ENCODE data around the gene ZNF580. TPM values are rescaled to one million over a fixed set of nuclear protein-coding genes. Genes with fewer than 3 reads are reported as not detected.

Gene ZNF580
- total RNA-seq, 1 donor from 2014 or later: 41.8 TPM

- Mint-ChIP-seq H3K27ac (ENCODE audit: unreplicated experiment) (no peak overlapping the region), H3K9me3 (no peaks in the 10 kb centered on the region), H3K4me1 (peaks cover 19% of the 10 kb centered on the region), H3K4me3 (peak overlapping the region; percentile 88), H3K36me3 (ENCODE audit: low read depth) (peaks cover 6% of the 10 kb centered on the region), H3K27me3 (ENCODE audit: low read depth) (peaks cover 8% of the 10 kb centered on the region)
- DNase-seq (ENCODE audit: low read depth, low spot score): no peak
- TF ChIP-seq, protein P1, sequence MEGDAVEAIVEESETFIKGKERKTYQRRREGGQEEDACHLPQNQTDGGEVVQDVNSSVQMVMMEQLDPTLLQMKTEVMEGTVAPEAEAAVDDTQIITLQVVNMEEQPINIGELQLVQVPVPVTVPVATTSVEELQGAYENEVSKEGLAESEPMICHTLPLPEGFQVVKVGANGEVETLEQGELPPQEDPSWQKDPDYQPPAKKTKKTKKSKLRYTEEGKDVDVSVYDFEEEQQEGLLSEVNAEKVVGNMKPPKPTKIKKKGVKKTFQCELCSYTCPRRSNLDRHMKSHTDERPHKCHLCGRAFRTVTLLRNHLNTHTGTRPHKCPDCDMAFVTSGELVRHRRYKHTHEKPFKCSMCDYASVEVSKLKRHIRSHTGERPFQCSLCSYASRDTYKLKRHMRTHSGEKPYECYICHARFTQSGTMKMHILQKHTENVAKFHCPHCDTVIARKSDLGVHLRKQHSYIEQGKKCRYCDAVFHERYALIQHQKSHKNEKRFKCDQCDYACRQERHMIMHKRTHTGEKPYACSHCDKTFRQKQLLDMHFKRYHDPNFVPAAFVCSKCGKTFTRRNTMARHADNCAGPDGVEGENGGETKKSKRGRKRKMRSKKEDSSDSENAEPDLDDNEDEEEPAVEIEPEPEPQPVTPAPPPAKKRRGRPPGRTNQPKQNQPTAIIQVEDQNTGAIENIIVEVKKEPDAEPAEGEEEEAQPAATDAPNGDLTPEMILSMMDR (conservative IDR thresholded peaks at IDR 0.05): no peak
Observed at GRCh38 chr19:55649268-55650125, 8.7 kb downstream of the ZNF580 start.

GRCh38 chr19:55650126-55650557, 9.3 kb downstream of the ZNF580 start:
- Mint-ChIP-seq H3K4me1 (peaks cover 19% of the 10 kb centered on the region), H3K27ac (ENCODE audit: unreplicated experiment) (no peak overlapping the region), H3K9me3 (no peaks in the 10 kb centered on the region), H3K4me3 (peak overlapping the region; percentile 83), H3K36me3 (ENCODE audit: low read depth) (peaks cover 6% of the 10 kb centered on the region), H3K27me3 (ENCODE audit: low read depth) (peaks cover 9% of the 10 kb centered on the region)
- no peak for DNase-seq (ENCODE audit: low read depth, low spot score)
- TF ChIP-seq, protein P1 (conservative IDR thresholded peaks at IDR 0.05): no peak

GRCh38 chr19:55650602-55651230, 9.9 kb downstream of the ZNF580 start:
- no peaks in the 10 kb centered on the region for H3K9me3 Mint-ChIP-seq
- no peak for DNase-seq (ENCODE audit: low read depth, low spot score)
- no peak overlapping the region for H3K27ac Mint-ChIP-seq (ENCODE audit: unreplicated experiment)
- H3K36me3 Mint-ChIP-seq (ENCODE audit: low read depth): peaks cover 2% of the 10 kb centered on the region
- TF ChIP-seq, protein P1 (conservative IDR thresholded peaks at IDR 0.05): no peak
- peaks cover 21% of the 10 kb centered on the region for H3K4me1 Mint-ChIP-seq
- peak overlapping the region; percentile 83 for H3K4me3 Mint-ChIP-seq
- peaks cover 9% of the 10 kb centered on the region for H3K27me3 Mint-ChIP-seq (ENCODE audit: low read depth)

- no peak for DNase-seq (ENCODE audit: low read depth, low spot score)
- TF ChIP-seq, protein P1 (conservative IDR thresholded peaks at IDR 0.05): no peak
- Mint-ChIP-seq H3K9me3 (no peaks in the 10 kb centered on the region), H3K27me3 (ENCODE audit: low read depth) (peaks cover 9% of the 10 kb centered on the region), H3K27ac (ENCODE audit: unreplicated experiment) (no peak overlapping the region), H3K36me3 (ENCODE audit: low read depth) (peaks cover 2% of the 10 kb centered on the region), H3K4me3 (peak overlapping the region; percentile 83), H3K4me1 (peaks cover 26% of the 10 kb centered on the region)
Observed at GRCh38 chr19:55651236-55651635, 10.4 kb downstream of the ZNF580 start.

DNA sequence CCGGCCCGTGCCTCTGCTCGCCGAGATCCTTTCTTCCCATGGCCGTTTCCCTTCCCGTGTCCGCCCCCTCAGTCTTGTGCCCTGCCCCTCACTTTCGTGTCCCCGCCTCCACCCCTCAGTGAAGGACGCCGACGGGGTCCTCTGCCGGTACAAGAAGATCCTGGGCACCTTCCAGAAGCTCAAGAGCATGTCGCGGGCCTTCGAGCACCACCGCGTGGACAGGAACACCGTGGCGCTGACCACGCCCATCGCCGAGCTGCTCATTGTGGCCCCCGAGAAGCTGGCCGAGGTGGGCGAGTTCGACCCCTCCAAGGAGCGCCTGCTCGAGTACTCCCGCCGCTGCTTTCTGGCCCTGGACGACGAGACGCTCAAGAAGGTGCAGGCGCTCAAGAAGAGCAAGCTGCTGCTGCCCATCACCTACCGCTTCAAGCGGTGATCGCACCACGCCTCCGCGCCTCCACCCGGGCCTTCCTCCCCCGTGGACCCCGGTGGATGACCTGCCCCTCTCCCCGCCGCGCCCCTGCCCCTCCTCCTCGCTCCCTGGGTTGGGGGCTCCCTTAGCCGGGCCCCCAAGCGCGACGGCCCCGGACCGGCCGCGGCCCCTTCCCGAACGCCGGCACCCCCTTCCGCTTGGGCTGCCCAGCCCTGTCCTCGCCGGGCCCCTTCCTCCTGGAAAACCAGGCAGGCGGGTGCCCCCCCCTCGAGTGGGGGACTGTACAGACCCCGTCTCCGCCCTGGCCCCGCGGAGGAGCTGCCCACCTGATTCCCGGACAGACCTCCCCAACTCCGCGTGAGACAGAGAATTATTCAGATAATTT, 11.7 kb downstream of the ZNF580 start:
- Mint-ChIP-seq H3K9me3 (no peaks in the 10 kb centered on the region), H3K36me3 (ENCODE audit: low read depth) (peaks cover 2% of the 10 kb centered on the region), H3K27ac (ENCODE audit: unreplicated experiment) (peak overlapping the region; percentile 43), H3K4me3 (peak overlapping the region; percentile 56), H3K4me1 (peaks cover 28% of the 10 kb centered on the region), H3K27me3 (ENCODE audit: low read depth) (peaks cover 9% of the 10 kb centered on the region)
- no peak for DNase-seq (ENCODE audit: low read depth, low spot score)
- TF ChIP-seq, protein P1 (conservative IDR thresholded peaks at IDR 0.05): no peak
